Chondrocyte (in vitro differentiated cells): ENCODE data around the gene USH2A. TPM values are rescaled to one million over a fixed set of nuclear protein-coding genes. Genes with fewer than 3 reads are reported as not detected.

Experiments
- DNase-seq: peaks from one replicate; pipeline ENCODE4 v3.0.0; 2021; ENCODE audit warnings: mixed read lengths, low spot score
- H3K27ac Mint-ChIP-seq: one replicate; pipeline ENCODE4 v1.8.0; 2021; ENCODE audit warnings: mild to moderate bottlenecking, moderate library complexity, mixed read lengths; ENCODE audit not compliant: unreplicated experiment
- H3K27me3 Mint-ChIP-seq: 2 replicates; pipeline ENCODE4 v1.8.0; 2021; ENCODE audit warnings: low read depth, mixed read lengths
- H3K36me3 Mint-ChIP-seq: 2 replicates; pipeline ENCODE4 v1.8.0; 2021; ENCODE audit warnings: low read depth, mixed read lengths
- H3K4me1 Mint-ChIP-seq: 2 replicates; pipeline ENCODE4 v1.8.0; 2021; ENCODE audit warnings: low read depth, mild to moderate bottlenecking, mixed read lengths
- H3K4me3 Mint-ChIP-seq: one replicate; pipeline ENCODE4 v1.8.0; 2021; ENCODE audit warnings: mild to moderate bottlenecking, moderate library complexity, mixed read lengths; ENCODE audit not compliant: unreplicated experiment
- H3K9me3 Mint-ChIP-seq: 2 replicates; pipeline ENCODE4 v1.8.0; 2021; ENCODE audit warnings: low read depth, mixed read lengths
- CTCF ChIP-seq: fragments of 200-600 bp; sonication (generic); IDR thresholded peaks from 2 replicates; pipeline ENCODE4 v1.5.0; 2021; ENCODE audit warnings: antibody characterized with exemption, mild to moderate bottlenecking, moderate library complexity
- total RNA-seq: library from RNA; stranded (reverse); gene quantifications from 3 replicates; pipeline ENCODE4 v1.2.1, GENCODE V29; 2021

Gene USH2A
- total RNA-seq, 1 donor from 2014 or later = not detected

- no peak overlapping the region for H3K4me3 Mint-ChIP-seq
- no peaks in the 10 kb centered on the region for H3K9me3 Mint-ChIP-seq
- no peak for DNase-seq
- no peak for TF ChIP-seq CTCF
- H3K36me3 Mint-ChIP-seq = peaks cover 10% of the 10 kb centered on the region
- no peak overlapping the region for H3K27ac Mint-ChIP-seq
- no peaks in the 10 kb centered on the region for H3K27me3 Mint-ChIP-seq
- H3K4me1 Mint-ChIP-seq = peaks cover 16% of the 10 kb centered on the region
Observed at GRCh38 chr1:215606036-215606435, 817.2 kb downstream of the USH2A start.

GRCh38 chr1:215605011-215605621 is 818.1 kb downstream of the USH2A start:
- no peaks in the 10 kb centered on the region for H3K9me3 Mint-ChIP-seq
- no peak overlapping the region for H3K27ac Mint-ChIP-seq
- no peak for DNase-seq
- no peaks in the 10 kb centered on the region for H3K27me3 Mint-ChIP-seq
- H3K36me3 Mint-ChIP-seq = peaks cover 13% of the 10 kb centered on the region
- no peak for TF ChIP-seq CTCF
- H3K4me1 Mint-ChIP-seq = peaks cover 19% of the 10 kb centered on the region
- no peak overlapping the region for H3K4me3 Mint-ChIP-seq

- TF ChIP-seq CTCF = no peak
- Mint-ChIP-seq H3K27ac (no peak overlapping the region), H3K36me3 (peaks cover 8% of the 10 kb centered on the region), H3K27me3 (no peaks in the 10 kb centered on the region), H3K9me3 (no peaks in the 10 kb centered on the region), H3K4me1 (peaks cover 24% of the 10 kb centered on the region), H3K4me3 (no peak overlapping the region)
- DNase-seq = no peak
Observed at GRCh38 chr1:215603319-215603718, 819.9 kb downstream of the USH2A start.

GRCh38 chr1:215601276-215601675 is 822.0 kb downstream of the USH2A start:
- no peaks in the 10 kb centered on the region for H3K27me3 Mint-ChIP-seq
- H3K9me3 Mint-ChIP-seq = no peaks in the 10 kb centered on the region
- no peak overlapping the region for H3K27ac Mint-ChIP-seq
- TF ChIP-seq CTCF = no peak
- no peak overlapping the region for H3K4me3 Mint-ChIP-seq
- H3K36me3 Mint-ChIP-seq = peaks cover 16% of the 10 kb centered on the region
- DNase-seq = no peak
- peaks cover 24% of the 10 kb centered on the region for H3K4me1 Mint-ChIP-seq

- no peak for TF ChIP-seq CTCF
- H3K4me1 Mint-ChIP-seq = peaks cover 27% of the 10 kb centered on the region
- H3K36me3 Mint-ChIP-seq = peaks cover 16% of the 10 kb centered on the region
- no peak for DNase-seq
- no peaks in the 10 kb centered on the region for H3K27me3 Mint-ChIP-seq
- H3K9me3 Mint-ChIP-seq = no peaks in the 10 kb centered on the region
- no peak overlapping the region for H3K4me3 Mint-ChIP-seq
- H3K27ac Mint-ChIP-seq = no peak overlapping the region
Observed at GRCh38 chr1:215600867-215601266, 822.4 kb downstream of the USH2A start.
